Measurements from ENCODE around the gene MVB12B. TPM values are rescaled to one million over a fixed set of nuclear protein-coding genes. Genes with fewer than 3 reads are reported as not detected.

Gene MVB12B
- total RNA-seq, 1 donor from 2014 or later = 0.26 TPM

DNA sequence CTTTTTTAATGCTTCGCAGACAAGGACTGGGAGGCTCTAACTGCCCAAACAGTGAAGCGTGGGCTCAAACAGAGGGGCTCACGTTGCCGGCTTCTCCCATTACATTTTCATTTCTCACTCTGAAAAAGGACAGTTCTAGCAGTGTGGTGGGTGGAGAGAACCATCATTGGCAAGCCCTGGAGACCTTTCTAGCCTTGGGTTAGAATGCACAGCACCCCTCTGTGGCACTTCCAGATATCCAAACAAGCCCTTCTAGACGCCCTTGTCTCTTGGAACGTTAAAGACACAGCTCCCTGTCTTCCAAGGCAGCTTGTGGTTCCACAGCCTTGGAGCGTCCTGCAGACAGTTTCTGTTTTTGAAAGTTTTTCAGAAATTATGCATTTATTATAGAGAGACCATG lies 52.1 kb downstream of the MVB12B start:
- TF ChIP-seq, protein P1, sequence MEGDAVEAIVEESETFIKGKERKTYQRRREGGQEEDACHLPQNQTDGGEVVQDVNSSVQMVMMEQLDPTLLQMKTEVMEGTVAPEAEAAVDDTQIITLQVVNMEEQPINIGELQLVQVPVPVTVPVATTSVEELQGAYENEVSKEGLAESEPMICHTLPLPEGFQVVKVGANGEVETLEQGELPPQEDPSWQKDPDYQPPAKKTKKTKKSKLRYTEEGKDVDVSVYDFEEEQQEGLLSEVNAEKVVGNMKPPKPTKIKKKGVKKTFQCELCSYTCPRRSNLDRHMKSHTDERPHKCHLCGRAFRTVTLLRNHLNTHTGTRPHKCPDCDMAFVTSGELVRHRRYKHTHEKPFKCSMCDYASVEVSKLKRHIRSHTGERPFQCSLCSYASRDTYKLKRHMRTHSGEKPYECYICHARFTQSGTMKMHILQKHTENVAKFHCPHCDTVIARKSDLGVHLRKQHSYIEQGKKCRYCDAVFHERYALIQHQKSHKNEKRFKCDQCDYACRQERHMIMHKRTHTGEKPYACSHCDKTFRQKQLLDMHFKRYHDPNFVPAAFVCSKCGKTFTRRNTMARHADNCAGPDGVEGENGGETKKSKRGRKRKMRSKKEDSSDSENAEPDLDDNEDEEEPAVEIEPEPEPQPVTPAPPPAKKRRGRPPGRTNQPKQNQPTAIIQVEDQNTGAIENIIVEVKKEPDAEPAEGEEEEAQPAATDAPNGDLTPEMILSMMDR (IDR thresholded peaks at IDR 0.05; ENCODE audit: insufficient read depth, low read length, severe bottlenecking) = no peak
- FAIRE-seq = no peak
- no peak for DNase-seq (ENCODE audit: low read depth)
- Histone ChIP-seq H3K4me3 (ENCODE audit: low read depth, low read length) (no peak overlapping the region), H3K27me3 (ENCODE audit: control insufficient read depth, insufficient read depth, low read length) (no peaks in the 10 kb centered on the region), H3K36me3 (ENCODE audit: control insufficient read depth, insufficient read depth, low read length) (no peaks in the 10 kb centered on the region)

DNA sequence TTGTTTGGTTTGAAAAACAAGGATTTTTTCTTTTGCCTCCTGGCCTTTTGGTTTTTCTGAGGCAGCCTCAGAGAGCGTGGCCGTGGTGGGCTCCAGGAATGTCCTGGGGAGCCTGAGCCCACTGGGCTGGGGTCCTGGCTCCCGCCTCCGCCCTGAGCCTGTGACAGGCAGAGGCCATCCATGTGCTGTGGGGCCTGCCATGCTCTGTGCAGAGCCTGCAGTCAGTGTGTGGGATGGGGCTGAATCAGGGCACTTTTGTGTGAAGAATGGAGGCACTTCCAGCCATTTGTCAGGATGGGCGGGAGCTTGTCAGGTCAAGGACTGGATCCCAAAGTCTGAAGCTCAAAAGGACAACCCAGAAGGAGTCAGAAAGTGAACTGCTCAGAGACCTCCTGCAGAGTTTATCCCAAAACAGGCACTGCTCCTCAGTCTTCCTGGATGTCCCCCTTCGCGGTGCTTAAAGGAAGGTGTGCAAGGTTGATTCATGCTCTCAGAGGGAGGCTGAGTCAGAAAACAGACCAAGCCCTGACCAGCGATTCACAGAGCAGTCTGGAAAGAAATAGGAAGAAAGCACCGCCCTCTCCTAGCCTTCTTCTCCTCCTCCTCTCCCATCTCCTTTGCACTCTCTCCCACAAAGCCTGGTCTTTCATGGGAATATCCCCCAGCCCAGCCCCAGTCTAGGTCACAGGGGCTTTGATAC lies 53.2 kb downstream of the MVB12B start:
- Histone ChIP-seq H3K36me3 (ENCODE audit: control insufficient read depth, insufficient read depth, low read length) (no peaks in the 10 kb centered on the region), H3K4me3 (ENCODE audit: low read depth, low read length) (no peak overlapping the region), H3K27me3 (ENCODE audit: control insufficient read depth, insufficient read depth, low read length) (no peaks in the 10 kb centered on the region)
- peak; percentile 77 for FAIRE-seq
- peak; percentile 83 for DNase-seq (ENCODE audit: low read depth)
- TF ChIP-seq, protein P1 (IDR thresholded peaks at IDR 0.05; ENCODE audit: insufficient read depth, low read length, severe bottlenecking) = no peak

DNA sequence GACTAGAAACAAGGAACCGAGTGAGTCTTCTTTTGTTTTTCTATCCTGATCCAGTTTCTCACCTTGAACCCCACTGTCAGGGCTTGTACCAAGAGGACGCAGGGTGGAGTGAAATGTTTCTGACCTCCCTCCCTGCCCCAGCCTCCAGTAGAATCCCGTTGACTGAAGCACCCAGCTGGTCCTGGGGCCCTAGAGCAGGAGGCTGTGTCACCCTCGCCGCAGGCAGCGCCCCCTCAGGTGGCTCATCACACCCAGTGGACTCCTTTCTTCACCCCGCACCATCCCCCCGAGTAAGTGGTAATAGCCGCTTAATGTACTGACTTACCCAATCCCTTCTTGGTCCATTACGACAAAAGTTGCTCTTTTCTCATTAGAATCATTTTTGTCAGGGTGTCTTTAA lies 53.8 kb downstream of the MVB12B start:
- Histone ChIP-seq H3K36me3 (ENCODE audit: control insufficient read depth, insufficient read depth, low read length) (no peaks in the 10 kb centered on the region), H3K4me3 (ENCODE audit: low read depth, low read length) (no peak overlapping the region), H3K27me3 (ENCODE audit: control insufficient read depth, insufficient read depth, low read length) (no peaks in the 10 kb centered on the region)
- DNase-seq (ENCODE audit: low read depth) = no peak
- FAIRE-seq = no peak
- TF ChIP-seq, protein P1 (IDR thresholded peaks at IDR 0.05; ENCODE audit: insufficient read depth, low read length, severe bottlenecking) = no peak

DNA sequence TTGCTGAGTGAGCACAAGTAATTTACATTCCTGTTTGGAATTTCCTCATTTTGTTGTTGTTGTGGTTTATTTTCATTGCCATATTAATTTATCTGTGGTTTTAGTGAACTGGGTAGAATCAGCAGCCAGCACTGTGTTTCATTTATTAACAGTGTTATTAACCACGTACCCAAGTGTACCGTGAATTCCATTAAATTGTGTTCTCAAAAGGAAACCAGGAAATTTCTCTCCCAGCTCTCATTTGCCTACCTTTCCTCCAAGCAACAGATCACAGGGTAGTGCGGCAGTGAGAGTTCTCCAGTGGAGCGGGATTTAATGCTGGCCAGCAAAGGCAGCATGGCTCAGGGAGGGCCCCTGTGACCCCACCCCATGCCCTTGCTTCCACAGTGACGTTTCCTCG lies 54.6 kb downstream of the MVB12B start:
- DNase-seq (ENCODE audit: low read depth) = no peak
- no peaks in the 10 kb centered on the region for H3K36me3 ChIP-seq (ENCODE audit: control insufficient read depth, insufficient read depth, low read length)
- H3K27me3 ChIP-seq (ENCODE audit: control insufficient read depth, insufficient read depth, low read length) = no peaks in the 10 kb centered on the region

DNA sequence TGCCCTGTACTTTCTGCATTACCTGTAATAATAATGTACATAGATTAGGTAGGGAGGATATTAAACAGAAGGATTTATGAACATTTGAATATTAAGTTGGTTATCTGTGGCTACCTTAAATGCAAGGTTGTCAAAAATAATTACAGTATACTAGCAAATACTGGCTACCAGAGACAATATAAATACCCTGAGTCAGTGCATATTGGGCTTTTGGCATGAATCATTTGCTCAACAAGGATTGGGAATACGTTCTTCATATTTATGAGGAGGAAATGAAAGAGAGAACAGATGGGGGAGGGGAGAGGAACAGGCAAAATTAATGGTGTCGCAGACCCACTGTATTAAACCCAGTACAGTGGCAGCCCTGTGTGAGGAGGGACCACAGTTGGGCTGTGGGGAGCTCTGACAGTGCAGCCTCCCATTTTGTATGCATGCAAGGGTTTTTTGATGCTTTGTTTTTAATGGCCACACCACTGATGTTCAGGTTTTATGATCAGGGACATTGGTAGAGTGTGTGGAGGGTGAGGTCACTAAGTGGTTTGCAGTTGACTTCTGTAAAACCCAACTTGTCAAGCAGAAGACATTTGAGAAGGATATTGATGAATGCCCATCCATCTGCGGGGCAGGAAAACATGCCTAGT lies 56.9 kb downstream of the MVB12B start:
- TF ChIP-seq, protein P1 (IDR thresholded peaks at IDR 0.05; ENCODE audit: insufficient read depth, low read length, severe bottlenecking) = no peak
- H3K27me3 ChIP-seq (ENCODE audit: control insufficient read depth, insufficient read depth, low read length) = no peaks in the 10 kb centered on the region
- H3K4me3 ChIP-seq (ENCODE audit: low read depth, low read length) = no peak overlapping the region
- DNase-seq (ENCODE audit: low read depth) (peak; percentile 54), FAIRE-seq (no peak)
- no peaks in the 10 kb centered on the region for H3K36me3 ChIP-seq (ENCODE audit: control insufficient read depth, insufficient read depth, low read length)

More for the DNA sequence above, 54.6 kb downstream of the MVB12B start:
- no peak for FAIRE-seq
- TF ChIP-seq, protein P1 (IDR thresholded peaks at IDR 0.05; ENCODE audit: insufficient read depth, low read length, severe bottlenecking) = no peak
- no peak overlapping the region for H3K4me3 ChIP-seq (ENCODE audit: low read depth, low read length)

Measured in bronchial epithelial cell (primary cell).